ENCODE measurements around the gene GLUL.
"Not testable (repeated sequence)": the region's sequence is repeated elsewhere in the genome, so short reads cannot be mapped to it uniquely, and the experiment has no call there.

Gene GLUL

DNA sequence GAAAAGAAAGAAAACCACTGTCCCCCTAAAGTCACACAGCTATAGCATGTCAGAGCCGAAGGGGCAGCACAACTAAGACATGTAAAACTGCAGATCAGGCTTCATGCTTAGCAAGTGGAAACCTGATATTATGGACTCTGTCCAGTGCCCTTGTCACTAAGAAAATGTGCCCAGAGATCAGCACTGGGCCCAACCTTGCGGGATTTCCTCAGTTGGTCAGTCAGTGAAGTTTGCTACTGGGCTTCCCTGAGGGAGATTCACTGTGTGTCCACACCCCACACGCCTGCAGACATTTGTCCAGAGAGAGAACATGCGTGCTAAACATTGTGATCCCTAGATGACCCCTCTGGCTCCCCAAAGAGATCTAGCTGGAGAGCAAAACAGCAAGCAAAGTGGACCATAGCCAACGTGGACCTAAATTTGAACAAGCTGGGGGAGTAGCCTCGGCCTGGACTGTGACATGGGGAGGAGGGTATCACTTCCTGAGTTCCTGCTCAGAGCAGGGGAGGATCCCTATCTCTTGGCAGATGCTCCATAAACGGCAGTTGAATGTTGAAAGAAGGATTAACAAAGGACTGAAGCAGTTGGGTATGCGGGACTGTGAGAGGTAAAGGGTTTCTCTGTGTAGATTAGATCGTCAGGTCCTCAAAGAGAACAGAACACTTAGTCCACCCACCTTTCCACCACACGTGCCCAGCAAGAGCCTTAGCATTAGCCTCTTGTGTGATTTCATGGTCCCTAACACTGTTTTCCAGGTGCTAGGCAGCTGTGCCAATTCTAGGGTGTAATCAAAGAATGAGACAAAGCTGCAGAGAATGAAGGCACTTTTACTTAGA is 53.6 kb downstream of the GLUL start:
- Histone ChIP-seq H3K4me2 (ENCODE audit: low read depth, low read length, poor library complexity, severe bottlenecking) (no peak overlapping the region), H3K9me3 (ENCODE audit: insufficient read depth, low read length) (no peaks in the 10 kb centered on the region), H3K36me3 (ENCODE audit: low read length) (no peaks in the 10 kb centered on the region), H3K9me2 (replicated peaks; ENCODE audit: insufficient read depth, low read length) (no peaks in the 10 kb centered on the region), H2AFZ (ENCODE audit: low read depth, low read length, severe bottlenecking) (no peak overlapping the region), H3K9ac (ENCODE audit: low read length) (no peak overlapping the region), H3F3A (ENCODE audit: insufficient read depth) (no peaks in the 10 kb centered on the region), H4K20me1 (ENCODE audit: low read depth, low read length) (no peaks in the 10 kb centered on the region), H3K27me3 (ENCODE audit: low read length) (no peaks in the 10 kb centered on the region), H3K4me3 (ENCODE audit: insufficient read depth, low read length, poor library complexity, severe bottlenecking) (no peak overlapping the region), H3K79me2 (ENCODE audit: insufficient read depth, low read length) (no peaks in the 10 kb centered on the region), H3K27ac (ENCODE audit: low read depth, low read length) (no peak overlapping the region)
- no peak for TF ChIP-seq EZH2phosphoT487 (conservative IDR thresholded peaks at IDR 0.05; ENCODE audit: low read length)
- TF ChIP-seq, protein P1, sequence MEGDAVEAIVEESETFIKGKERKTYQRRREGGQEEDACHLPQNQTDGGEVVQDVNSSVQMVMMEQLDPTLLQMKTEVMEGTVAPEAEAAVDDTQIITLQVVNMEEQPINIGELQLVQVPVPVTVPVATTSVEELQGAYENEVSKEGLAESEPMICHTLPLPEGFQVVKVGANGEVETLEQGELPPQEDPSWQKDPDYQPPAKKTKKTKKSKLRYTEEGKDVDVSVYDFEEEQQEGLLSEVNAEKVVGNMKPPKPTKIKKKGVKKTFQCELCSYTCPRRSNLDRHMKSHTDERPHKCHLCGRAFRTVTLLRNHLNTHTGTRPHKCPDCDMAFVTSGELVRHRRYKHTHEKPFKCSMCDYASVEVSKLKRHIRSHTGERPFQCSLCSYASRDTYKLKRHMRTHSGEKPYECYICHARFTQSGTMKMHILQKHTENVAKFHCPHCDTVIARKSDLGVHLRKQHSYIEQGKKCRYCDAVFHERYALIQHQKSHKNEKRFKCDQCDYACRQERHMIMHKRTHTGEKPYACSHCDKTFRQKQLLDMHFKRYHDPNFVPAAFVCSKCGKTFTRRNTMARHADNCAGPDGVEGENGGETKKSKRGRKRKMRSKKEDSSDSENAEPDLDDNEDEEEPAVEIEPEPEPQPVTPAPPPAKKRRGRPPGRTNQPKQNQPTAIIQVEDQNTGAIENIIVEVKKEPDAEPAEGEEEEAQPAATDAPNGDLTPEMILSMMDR (IDR thresholded peaks at IDR 0.05; ENCODE audit: insufficient read depth, low read length, poor library complexity, severe bottlenecking) = no peak

DNA sequence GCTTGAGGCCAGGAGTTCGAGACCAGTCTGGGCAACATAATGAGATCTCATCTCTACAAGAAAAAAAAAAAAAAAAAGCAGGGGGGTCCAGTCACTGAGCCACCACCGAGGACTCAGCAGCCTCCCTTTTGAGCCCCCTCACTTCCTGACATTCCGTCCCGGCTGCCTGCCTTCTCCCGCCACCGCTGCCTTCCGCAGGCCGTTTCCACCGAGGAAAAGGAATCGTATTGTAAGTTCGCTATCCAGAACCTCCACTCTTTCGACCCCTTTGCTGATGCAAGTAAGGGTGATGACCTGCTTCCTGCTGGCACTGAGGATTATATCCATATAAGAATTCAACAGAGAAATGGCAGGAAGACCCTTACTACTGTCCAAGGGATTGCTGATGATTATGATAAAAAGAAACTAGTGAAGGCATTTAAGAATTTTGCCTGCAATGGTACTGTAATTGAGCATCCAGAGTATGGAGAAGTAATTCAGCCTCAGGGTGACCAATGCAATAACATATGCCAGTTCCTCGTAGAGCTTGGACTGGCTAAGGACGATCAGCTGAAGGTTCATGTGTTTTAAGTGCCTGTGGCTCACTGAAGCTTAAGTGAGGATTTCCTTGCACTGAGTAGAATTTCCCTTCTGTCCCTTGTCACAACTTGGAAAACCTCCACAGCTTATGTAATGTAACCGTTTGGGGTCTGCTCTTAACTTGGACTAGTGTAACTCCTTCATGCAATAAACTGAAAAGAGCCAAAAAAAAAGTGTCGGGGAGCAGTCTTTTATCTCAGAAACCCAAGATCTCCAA is 55.6 kb downstream of the GLUL start:
- Histone ChIP-seq H3K4me2 (ENCODE audit: low read depth, low read length, poor library complexity, severe bottlenecking) (no peak overlapping the region), H3K4me3 (ENCODE audit: insufficient read depth, low read length, poor library complexity, severe bottlenecking) (no peak overlapping the region), H3K27me3 (ENCODE audit: low read length) (no peaks in the 10 kb centered on the region), H3F3A (ENCODE audit: insufficient read depth) (no peaks in the 10 kb centered on the region), H3K9ac (ENCODE audit: low read length) (no peak overlapping the region), H3K9me2 (replicated peaks; ENCODE audit: insufficient read depth, low read length) (no peaks in the 10 kb centered on the region), H3K79me2 (ENCODE audit: insufficient read depth, low read length) (no peaks in the 10 kb centered on the region), H3K9me3 (ENCODE audit: insufficient read depth, low read length) (no peaks in the 10 kb centered on the region), H2AFZ (ENCODE audit: low read depth, low read length, severe bottlenecking) (no peak overlapping the region), H4K20me1 (ENCODE audit: low read depth, low read length) (no peaks in the 10 kb centered on the region), H3K27ac (ENCODE audit: low read depth, low read length) (no peak overlapping the region), H3K36me3 (ENCODE audit: low read length) (no peaks in the 10 kb centered on the region)
- TF ChIP-seq, protein P1 (IDR thresholded peaks at IDR 0.05; ENCODE audit: insufficient read depth, low read length, poor library complexity, severe bottlenecking) = no peak
- TF ChIP-seq EZH2phosphoT487 (conservative IDR thresholded peaks at IDR 0.05; ENCODE audit: low read length) = no peak

DNA sequence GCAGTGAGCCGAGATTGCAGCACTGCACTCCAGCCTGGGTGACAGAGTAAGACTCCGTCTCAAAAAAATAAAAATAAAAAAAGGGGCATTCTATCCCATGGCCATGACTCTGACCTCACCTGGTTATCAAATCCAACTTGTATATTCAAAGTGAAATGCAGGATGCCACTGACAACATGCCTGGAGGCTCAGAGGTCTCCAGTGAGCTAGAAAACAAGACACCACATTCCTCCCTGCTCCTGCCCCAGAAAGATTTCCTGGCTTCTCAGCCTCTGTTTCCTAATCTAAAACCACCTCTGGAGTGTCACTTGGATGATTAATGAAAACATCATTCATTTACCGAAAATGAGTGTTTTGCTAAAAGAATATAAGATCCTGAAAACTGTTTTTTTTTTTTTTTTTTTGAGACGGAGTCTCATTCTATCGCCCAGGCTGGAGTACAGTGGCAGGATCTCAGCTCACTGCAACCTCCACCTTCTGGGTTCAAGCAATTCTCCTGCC is 58.5 kb downstream of the GLUL start:
- not testable (repeated sequence) for H3K4me3 ChIP-seq (ENCODE audit: insufficient read depth, low read length, poor library complexity, severe bottlenecking); H3K9me2 ChIP-seq (replicated peaks; ENCODE audit: insufficient read depth, low read length)

More for the DNA sequence above, 58.5 kb downstream of the GLUL start:
- H3K9ac ChIP-seq (ENCODE audit: low read length); H2AFZ ChIP-seq (ENCODE audit: low read depth, low read length, severe bottlenecking); H3K27me3 ChIP-seq (ENCODE audit: low read length); H3K4me2 ChIP-seq (ENCODE audit: low read depth, low read length, poor library complexity, severe bottlenecking); H3K27ac ChIP-seq (ENCODE audit: low read depth, low read length); H3K36me3 ChIP-seq (ENCODE audit: low read length); H4K20me1 ChIP-seq (ENCODE audit: low read depth, low read length); H3K79me2 ChIP-seq (ENCODE audit: insufficient read depth, low read length); H3K9me3 ChIP-seq (ENCODE audit: insufficient read depth, low read length); H3F3A ChIP-seq (ENCODE audit: insufficient read depth): not testable (repeated sequence)
